ENCODE data around the gene MIB2.
A peak's percentile ranks its signal among the peaks of the same experiment; 100 is the strongest.

GRCh38 chr1:1630191-1630964 lies 15.1 kb downstream of the MIB2 start:
- no peak for TF ChIP-seq POLR2A (IDR thresholded peaks at IDR 0.05)
- TF ChIP-seq POLR2AphosphoS5 (IDR thresholded peaks at IDR 0.05) = peak in 2 of 3 donors; percentile 49 to 52

Data from stomach (tissue), 4 donors.